ENCODE data around the gene VSIG10L.

VSIG10L gene

GRCh38 chr19:51352783-51353360 lies 10.9 kb upstream of the VSIG10L start:
- Histone ChIP-seq H3K9ac (ENCODE audit: low read depth in 1 of 2, low read length in 2 of 2) (no peak overlapping the region), H3K27me3 (ENCODE audit: control insufficient read depth in 2 of 2, insufficient read depth in 2 of 2, low read length in 2 of 2) (no peaks in the 10 kb centered on the region), H3K4me1 (ENCODE audit: control insufficient read depth in 2 of 2, insufficient read depth in 2 of 2, low read length in 2 of 2) (no peaks in the 10 kb centered on the region), H3K27ac (ENCODE audit: low read depth in 2 of 2, low read length in 2 of 2) (no peak overlapping the region), H3K36me3 (ENCODE audit: control insufficient read depth in 2 of 2, insufficient read depth in 2 of 2, low read length in 2 of 2) (peaks cover 20 to 24% of the 10 kb centered on the region in 2 donors), H3K9me3 (ENCODE audit: control insufficient read depth in 2 of 2, low read length in 2 of 2) (no peaks in the 10 kb centered on the region), H3K4me3 (ENCODE audit: low read length in 2 of 2) (no peak overlapping the region)

GRCh38 chr19:51351266-51351990 lies 9.5 kb upstream of the VSIG10L start:
- Histone ChIP-seq H3K36me3 (ENCODE audit: control insufficient read depth in 2 of 2, insufficient read depth in 2 of 2, low read length in 2 of 2) (peaks cover 31 to 35% of the 10 kb centered on the region in 2 donors), H3K27ac (ENCODE audit: low read depth in 2 of 2, low read length in 2 of 2) (no peak overlapping the region)

DNA sequence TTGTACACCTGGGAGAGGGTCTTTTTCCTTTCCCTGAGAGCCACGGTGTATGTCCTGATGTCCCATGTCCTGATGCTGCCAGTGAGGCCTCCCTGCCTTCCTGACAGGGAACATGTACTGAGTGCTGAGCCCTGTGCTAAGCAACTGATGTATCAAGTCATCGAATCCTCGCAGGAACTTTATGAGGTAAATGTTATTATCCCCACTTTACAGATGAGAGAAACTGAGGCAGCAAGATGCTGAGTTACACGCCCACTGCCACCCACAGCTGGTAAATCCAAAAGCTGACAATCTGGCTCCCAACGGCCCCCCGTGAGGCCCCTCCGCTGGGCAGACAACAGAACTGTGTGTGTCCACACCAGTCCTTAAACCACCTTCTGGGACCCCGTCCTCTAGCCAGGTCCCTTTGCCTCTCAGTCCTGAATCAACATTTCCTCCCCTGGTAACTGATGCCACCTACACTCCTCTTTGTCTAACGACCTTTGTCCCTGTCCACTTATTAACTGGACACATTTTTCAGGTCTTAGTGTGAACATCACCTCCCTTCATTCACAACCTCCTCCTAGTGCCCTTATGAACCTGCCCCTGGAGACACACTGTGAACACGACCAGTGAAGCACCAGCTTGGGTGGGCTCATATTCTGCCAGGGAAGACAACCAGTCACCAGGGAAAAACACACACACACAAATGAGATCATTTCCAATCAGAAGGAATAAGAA lies 5.4 kb upstream of the VSIG10L start:
- Histone ChIP-seq H3K4me1 (ENCODE audit: control insufficient read depth in 2 of 2, insufficient read depth in 2 of 2, low read length in 2 of 2) (no peaks in the 10 kb centered on the region), H3K9me3 (ENCODE audit: control insufficient read depth in 2 of 2, low read length in 2 of 2) (no peaks in the 10 kb centered on the region), H3K36me3 (ENCODE audit: control insufficient read depth in 2 of 2, insufficient read depth in 2 of 2, low read length in 2 of 2) (peaks cover 34 to 45% of the 10 kb centered on the region in 2 donors), H3K9ac (ENCODE audit: low read depth in 1 of 2, low read length in 2 of 2) (no peak overlapping the region), H3K27ac (ENCODE audit: low read depth in 2 of 2, low read length in 2 of 2) (no peak overlapping the region), H3K4me3 (ENCODE audit: low read length in 2 of 2) (no peak overlapping the region), H3K27me3 (ENCODE audit: control insufficient read depth in 2 of 2, insufficient read depth in 2 of 2, low read length in 2 of 2) (no peaks in the 10 kb centered on the region)

More at GRCh38 chr19:51351266-51351990, 9.5 kb upstream of the VSIG10L start:
- H3K4me1 ChIP-seq (ENCODE audit: control insufficient read depth in 2 of 2, insufficient read depth in 2 of 2, low read length in 2 of 2): no peaks in the 10 kb centered on the region
- H3K27me3 ChIP-seq (ENCODE audit: control insufficient read depth in 2 of 2, insufficient read depth in 2 of 2, low read length in 2 of 2): no peaks in the 10 kb centered on the region
- H3K9me3 ChIP-seq (ENCODE audit: control insufficient read depth in 2 of 2, low read length in 2 of 2): no peaks in the 10 kb centered on the region
- H3K9ac ChIP-seq (ENCODE audit: low read depth in 1 of 2, low read length in 2 of 2): no peak overlapping the region
- no peak overlapping the region for H3K4me3 ChIP-seq (ENCODE audit: low read length in 2 of 2)

GRCh38 chr19:51346742-51347141 lies 4.8 kb upstream of the VSIG10L start:
- H3K27me3 ChIP-seq (ENCODE audit: control insufficient read depth in 2 of 2, insufficient read depth in 2 of 2, low read length in 2 of 2): no peaks in the 10 kb centered on the region
- H3K4me1 ChIP-seq (ENCODE audit: control insufficient read depth in 2 of 2, insufficient read depth in 2 of 2, low read length in 2 of 2): no peaks in the 10 kb centered on the region
- H3K36me3 ChIP-seq (ENCODE audit: control insufficient read depth in 2 of 2, insufficient read depth in 2 of 2, low read length in 2 of 2): peaks cover 32 to 45% of the 10 kb centered on the region in 2 donors
- no peak overlapping the region for H3K9ac ChIP-seq (ENCODE audit: low read depth in 1 of 2, low read length in 2 of 2)
- no peaks in the 10 kb centered on the region for H3K9me3 ChIP-seq (ENCODE audit: control insufficient read depth in 2 of 2, low read length in 2 of 2)
- H3K4me3 ChIP-seq (ENCODE audit: low read length in 2 of 2): no peak overlapping the region
- H3K27ac ChIP-seq (ENCODE audit: low read depth in 2 of 2, low read length in 2 of 2): no peak overlapping the region

DNA sequence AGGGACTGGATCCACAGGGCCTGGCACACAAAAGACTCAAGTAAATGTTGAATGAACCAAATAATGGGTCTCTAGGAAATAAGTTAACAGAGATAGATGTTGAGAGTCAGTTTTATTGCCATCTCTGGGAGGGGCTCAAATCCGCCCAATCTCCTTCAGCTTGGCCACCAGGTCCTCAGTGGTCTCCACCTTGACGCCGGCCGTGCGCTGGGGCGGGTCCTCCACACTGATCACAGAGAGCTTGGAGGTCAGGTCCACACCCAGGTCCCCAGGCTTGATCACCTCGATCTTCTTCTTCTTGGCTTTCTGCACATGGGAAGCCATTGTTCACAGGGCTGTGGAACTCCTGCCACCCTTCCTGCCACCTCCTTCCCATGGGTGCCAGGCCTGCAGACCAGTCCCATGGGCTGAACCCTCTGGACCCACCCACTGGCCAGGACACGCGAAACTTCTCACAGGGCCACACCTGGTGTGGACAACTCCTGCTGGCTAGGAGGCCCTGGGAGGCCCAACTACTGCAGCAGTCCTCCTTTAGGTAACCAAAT lies 3.2 kb upstream of the VSIG10L start:
- no peaks in the 10 kb centered on the region for H3K27me3 ChIP-seq (ENCODE audit: control insufficient read depth in 2 of 2, insufficient read depth in 2 of 2, low read length in 2 of 2)
- H3K4me3 ChIP-seq (ENCODE audit: low read length in 2 of 2): no peak overlapping the region
- no peaks in the 10 kb centered on the region for H3K9me3 ChIP-seq (ENCODE audit: control insufficient read depth in 2 of 2, low read length in 2 of 2)
- peaks cover 0 to 3% of the 10 kb centered on the region in 2 donors for H3K4me1 ChIP-seq (ENCODE audit: control insufficient read depth in 2 of 2, insufficient read depth in 2 of 2, low read length in 2 of 2)
- H3K36me3 ChIP-seq (ENCODE audit: control insufficient read depth in 2 of 2, insufficient read depth in 2 of 2, low read length in 2 of 2): peaks cover 23 to 35% of the 10 kb centered on the region in 2 donors
- no peak overlapping the region for H3K27ac ChIP-seq (ENCODE audit: low read depth in 2 of 2, low read length in 2 of 2)
- no peak overlapping the region for H3K9ac ChIP-seq (ENCODE audit: low read depth in 1 of 2, low read length in 2 of 2)

DNA sequence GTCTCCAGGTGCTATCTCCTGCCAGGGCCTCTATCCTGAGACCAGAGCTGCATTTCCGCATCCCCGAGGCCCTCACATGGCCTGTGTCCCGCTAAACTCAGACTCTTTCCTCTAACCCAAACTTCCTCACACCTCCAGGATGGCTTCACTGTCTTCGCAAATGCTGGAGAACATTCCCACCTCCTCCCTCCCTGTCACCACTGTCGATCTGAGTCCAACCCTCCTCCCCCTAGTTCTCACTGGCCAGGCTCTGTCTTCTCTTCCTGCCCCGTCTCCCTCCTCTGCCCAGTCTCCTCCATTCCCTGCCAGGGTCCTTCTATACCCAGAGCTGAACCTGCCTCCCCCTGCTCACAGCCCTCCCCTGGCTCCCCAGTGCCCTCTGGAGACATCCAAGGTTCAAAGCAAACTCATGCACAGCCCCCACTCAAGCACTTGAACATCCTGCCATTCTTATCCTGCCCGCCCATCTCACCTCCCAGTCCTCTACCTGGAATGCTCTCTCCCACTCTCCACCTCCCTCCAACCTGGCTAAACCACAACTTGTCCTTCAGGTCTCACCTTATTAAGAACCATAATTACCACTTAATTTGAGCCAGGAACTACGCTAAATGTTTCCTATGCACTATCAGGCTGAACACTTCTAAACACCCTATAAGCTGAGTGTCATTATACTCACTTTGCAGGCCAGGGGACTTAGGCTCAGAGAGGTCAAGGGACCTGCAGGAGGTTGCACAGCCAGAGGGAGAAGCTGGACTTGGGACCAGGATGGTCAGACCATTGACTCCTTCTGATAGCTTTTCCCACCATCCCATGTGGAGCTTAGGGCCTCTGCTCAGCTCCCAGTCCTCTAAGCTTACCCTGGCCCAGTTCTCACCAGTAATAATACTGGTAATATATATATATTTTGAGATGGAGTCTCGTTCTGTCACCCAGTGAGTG lies 961 bp upstream of the VSIG10L start:
- Histone ChIP-seq H3K4me3 (ENCODE audit: low read length in 2 of 2) (no peak overlapping the region), H3K27me3 (ENCODE audit: control insufficient read depth in 2 of 2, insufficient read depth in 2 of 2, low read length in 2 of 2) (no peaks in the 10 kb centered on the region), H3K4me1 (ENCODE audit: control insufficient read depth in 2 of 2, insufficient read depth in 2 of 2, low read length in 2 of 2) (peaks cover 5 to 10% of the 10 kb centered on the region in 2 donors), H3K9me3 (ENCODE audit: control insufficient read depth in 2 of 2, low read length in 2 of 2) (no peaks in the 10 kb centered on the region), H3K9ac (ENCODE audit: low read depth in 1 of 2, low read length in 2 of 2) (no peak overlapping the region), H3K36me3 (ENCODE audit: control insufficient read depth in 2 of 2, insufficient read depth in 2 of 2, low read length in 2 of 2) (peaks cover 20 to 29% of the 10 kb centered on the region in 2 donors), H3K27ac (ENCODE audit: low read depth in 2 of 2, low read length in 2 of 2) (no peak overlapping the region)

DNA sequence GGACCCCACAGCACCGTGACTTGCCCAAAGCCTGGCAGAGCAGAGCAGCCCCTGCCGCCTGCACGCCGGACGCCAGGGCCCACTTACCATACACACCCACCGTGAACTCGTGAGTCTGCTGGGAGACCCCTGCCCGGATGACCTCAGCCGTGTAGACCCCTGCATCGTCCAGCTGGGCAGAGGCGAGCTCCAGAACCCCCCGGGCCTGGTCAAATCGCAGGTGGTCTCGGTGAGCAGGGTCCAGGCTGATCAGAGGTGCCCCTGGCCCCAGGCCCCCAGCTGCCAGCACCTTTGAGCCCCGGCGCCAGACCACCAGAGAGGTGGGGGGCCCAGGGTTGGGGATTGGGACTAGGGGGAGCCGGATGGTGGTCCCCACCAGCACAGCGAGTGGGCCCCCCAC lies 873 bp downstream of the VSIG10L start:
- Histone ChIP-seq H3K4me3 (ENCODE audit: low read length in 2 of 2) (no peak overlapping the region), H3K27me3 (ENCODE audit: control insufficient read depth in 2 of 2, insufficient read depth in 2 of 2, low read length in 2 of 2) (no peaks in the 10 kb centered on the region)

DNA sequence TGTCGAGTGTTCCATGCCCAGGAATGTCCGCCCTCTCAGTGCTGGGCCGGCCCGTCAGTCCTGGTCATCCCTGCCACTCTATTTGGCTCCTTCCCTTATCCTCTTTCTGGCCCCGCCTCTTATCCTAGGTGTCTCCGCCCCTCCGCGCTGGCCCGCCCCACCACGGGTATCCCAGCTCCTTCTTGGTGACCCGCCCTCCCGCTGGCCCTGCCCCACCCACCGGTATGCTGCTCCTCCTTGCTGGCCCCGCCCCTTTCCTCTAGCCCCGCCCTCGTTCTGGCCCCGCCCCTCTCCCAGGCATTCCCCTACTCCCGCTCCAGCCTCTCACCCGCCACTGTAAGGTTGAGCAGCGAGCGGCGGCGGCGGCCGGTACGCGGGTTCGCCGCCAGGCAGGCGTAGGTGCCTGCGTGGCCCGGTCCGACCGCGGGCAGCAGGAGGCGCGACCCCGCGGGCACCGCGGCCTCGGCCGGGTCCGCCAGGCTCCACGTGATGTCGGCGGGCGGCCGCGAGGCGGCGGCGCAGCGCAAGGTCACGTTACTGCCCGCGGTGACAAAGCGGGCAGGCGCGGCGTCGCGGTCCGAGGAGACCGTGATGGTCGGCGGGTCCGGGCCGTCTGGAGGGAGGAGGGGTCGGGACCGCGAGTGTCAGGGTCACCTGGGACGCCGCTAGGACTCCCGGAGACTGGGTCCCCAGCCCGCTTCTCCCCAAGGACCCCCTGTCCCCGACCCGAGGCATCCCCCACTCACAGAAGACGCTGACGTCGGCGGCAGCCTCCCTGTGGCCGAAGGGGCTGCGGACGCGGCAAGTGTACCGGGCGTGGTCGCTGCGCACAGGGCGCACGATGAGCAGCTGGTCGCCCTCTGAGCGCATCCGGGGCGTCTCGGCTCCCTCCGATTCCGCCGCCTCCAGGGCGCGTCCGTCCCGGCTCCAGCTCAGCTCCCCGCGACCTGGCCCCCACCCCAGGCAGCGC lies 2.0 kb downstream of the VSIG10L start:
- H3K4me3 ChIP-seq (ENCODE audit: low read length in 2 of 2): peak overlapping the region; percentile 72 to 80
- H3K9me3 ChIP-seq (ENCODE audit: control insufficient read depth in 2 of 2, low read length in 2 of 2): no peaks in the 10 kb centered on the region
- peak overlapping the region; percentile 56 to 83 for H3K27ac ChIP-seq (ENCODE audit: low read depth in 2 of 2, low read length in 2 of 2)
- H3K9ac ChIP-seq (ENCODE audit: low read depth in 1 of 2, low read length in 2 of 2): peak overlapping the region; percentile 32 to 65
- peaks cover 5 to 10% of the 10 kb centered on the region in 2 donors for H3K4me1 ChIP-seq (ENCODE audit: control insufficient read depth in 2 of 2, insufficient read depth in 2 of 2, low read length in 2 of 2)
- H3K27me3 ChIP-seq (ENCODE audit: control insufficient read depth in 2 of 2, insufficient read depth in 2 of 2, low read length in 2 of 2): no peaks in the 10 kb centered on the region
- peaks cover 2 to 3% of the 10 kb centered on the region in 2 donors for H3K36me3 ChIP-seq (ENCODE audit: control insufficient read depth in 2 of 2, insufficient read depth in 2 of 2, low read length in 2 of 2)

More for the DNA sequence above, 873 bp downstream of the VSIG10L start:
- Histone ChIP-seq H3K27ac (ENCODE audit: low read depth in 2 of 2, low read length in 2 of 2) (no peak overlapping the region), H3K36me3 (ENCODE audit: control insufficient read depth in 2 of 2, insufficient read depth in 2 of 2, low read length in 2 of 2) (peaks cover 9 to 11% of the 10 kb centered on the region in 2 donors), H3K4me1 (ENCODE audit: control insufficient read depth in 2 of 2, insufficient read depth in 2 of 2, low read length in 2 of 2) (peaks cover 5 to 10% of the 10 kb centered on the region in 2 donors), H3K9ac (ENCODE audit: low read depth in 1 of 2, low read length in 2 of 2) (no peak overlapping the region), H3K9me3 (ENCODE audit: control insufficient read depth in 2 of 2, low read length in 2 of 2) (no peaks in the 10 kb centered on the region)

GRCh38 chr19:51339313-51339686 lies 2.6 kb downstream of the VSIG10L start:
- peaks cover 5 to 10% of the 10 kb centered on the region in 2 donors for H3K4me1 ChIP-seq (ENCODE audit: control insufficient read depth in 2 of 2, insufficient read depth in 2 of 2, low read length in 2 of 2)
- H3K27me3 ChIP-seq (ENCODE audit: control insufficient read depth in 2 of 2, insufficient read depth in 2 of 2, low read length in 2 of 2): no peaks in the 10 kb centered on the region
- peak overlapping the region; percentile 24 to 40 for H3K9ac ChIP-seq (ENCODE audit: low read depth in 1 of 2, low read length in 2 of 2)
- no peaks in the 10 kb centered on the region for H3K36me3 ChIP-seq (ENCODE audit: control insufficient read depth in 2 of 2, insufficient read depth in 2 of 2, low read length in 2 of 2)
- H3K9me3 ChIP-seq (ENCODE audit: control insufficient read depth in 2 of 2, low read length in 2 of 2): no peaks in the 10 kb centered on the region
- H3K4me3 ChIP-seq (ENCODE audit: low read length in 2 of 2): peak overlapping the region; percentile 72 to 80
- H3K27ac ChIP-seq (ENCODE audit: low read depth in 2 of 2, low read length in 2 of 2): peak overlapping the region; percentile 56 to 83

Data from mucosa of rectum (tissue), 2 donors.